HuH-7 (cell line): ENCODE results near the gene PACS1.
"Not testable (repeated sequence)": the region's sequence is repeated elsewhere in the genome, so short reads cannot be mapped to it uniquely, and the experiment has no call there.

Experiments
- DNase-seq: peaks from one replicate; pipeline ENCODE4 v3.0.0; 2011; ENCODE audit warnings: low spot score

Gene PACS1

DNA sequence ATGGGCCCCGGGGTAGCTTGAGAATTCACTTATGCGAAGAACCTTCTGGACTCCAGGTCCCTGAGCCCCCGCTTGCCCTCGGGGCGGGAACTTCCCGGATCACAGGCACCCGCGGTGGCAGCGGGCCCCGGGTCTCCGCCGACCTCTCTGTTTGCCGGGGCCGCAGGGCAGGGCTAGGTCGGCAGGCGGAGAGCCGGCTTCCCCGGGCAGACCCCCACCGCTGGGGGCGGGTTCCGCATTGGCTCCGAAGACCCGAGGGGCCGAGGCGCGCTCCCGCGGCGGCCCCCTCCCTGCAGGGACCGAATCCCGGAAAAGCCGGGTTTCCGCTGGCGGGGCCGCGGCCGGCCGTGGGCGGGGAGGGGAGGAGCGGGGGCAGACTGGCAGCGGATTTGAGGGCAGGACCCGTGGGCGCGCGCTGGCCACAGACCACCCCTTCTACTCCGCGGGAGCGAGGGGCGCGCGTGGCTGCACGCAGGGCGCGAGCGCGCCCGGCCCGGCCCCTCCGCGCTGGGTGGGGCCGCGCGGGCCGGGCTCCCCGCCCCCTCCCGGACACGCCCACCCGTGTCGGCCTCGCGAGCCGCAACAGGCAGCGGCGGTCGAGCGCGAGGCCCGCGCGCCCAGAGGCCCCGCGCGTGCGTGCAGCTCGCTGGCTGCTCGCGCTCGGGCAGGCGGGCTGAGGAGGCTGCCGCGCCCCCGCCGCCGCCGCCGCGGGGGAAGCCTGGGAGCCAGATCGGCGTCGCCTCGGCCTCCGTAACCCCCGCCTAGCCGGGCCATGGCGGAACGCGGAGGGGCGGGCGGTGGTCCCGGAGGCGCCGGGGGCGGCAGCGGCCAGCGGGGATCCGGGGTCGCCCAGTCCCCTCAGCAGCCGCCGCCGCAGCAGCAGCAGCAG lies at the start of gene PACS1:
Gene PACS1, plus strand, starts transcription at position 558 of the 889 bp plus-strand sequence. Its CDS starts 215 bp downstream, at position 773.
- DNase-seq = no peak

DNA sequence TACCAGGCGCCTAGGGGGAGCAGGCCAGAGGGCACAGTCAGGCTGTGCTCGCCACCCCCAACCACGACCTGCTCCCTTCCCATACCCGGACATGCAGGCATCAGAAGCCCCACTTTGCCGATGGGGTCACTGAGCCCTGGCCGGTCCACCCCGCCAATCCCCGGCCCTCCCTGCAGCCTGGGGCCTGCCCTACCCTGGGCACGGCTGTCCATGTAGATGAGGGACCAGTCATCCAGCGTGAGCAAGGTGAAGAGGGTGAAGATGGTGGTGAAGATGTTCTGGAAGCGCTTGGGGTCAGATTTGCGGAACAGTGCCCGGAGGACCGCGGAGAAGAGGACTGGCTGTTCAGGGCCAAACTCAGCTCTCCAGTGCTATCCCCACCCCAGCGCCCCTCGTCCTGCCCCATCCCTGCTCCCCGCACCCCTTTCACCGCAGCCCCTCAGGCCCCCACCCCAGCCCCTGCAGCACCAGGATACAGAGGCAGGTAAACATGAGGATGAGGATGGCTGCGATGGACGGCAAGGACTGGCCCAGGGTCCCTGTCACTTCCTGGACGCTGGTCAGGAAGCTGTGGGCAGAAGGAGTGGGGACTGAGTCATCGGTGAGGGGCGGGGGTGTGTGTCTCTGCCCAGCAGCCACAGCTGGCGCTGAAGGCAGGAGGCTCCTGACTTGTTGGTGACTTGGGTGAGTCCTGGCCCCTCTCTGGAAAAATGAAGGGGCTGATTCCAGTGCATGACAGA lies 49.3 kb upstream of the PACS1 start:
- no peak for DNase-seq

GRCh38 chr11:66022401-66023185 lies 47.5 kb upstream of the PACS1 start:
- DNase-seq = peak; percentile 82

GRCh38 chr11:66023186-66023440 lies 47.0 kb upstream of the PACS1 start:
- not testable (repeated sequence) for DNase-seq

DNA sequence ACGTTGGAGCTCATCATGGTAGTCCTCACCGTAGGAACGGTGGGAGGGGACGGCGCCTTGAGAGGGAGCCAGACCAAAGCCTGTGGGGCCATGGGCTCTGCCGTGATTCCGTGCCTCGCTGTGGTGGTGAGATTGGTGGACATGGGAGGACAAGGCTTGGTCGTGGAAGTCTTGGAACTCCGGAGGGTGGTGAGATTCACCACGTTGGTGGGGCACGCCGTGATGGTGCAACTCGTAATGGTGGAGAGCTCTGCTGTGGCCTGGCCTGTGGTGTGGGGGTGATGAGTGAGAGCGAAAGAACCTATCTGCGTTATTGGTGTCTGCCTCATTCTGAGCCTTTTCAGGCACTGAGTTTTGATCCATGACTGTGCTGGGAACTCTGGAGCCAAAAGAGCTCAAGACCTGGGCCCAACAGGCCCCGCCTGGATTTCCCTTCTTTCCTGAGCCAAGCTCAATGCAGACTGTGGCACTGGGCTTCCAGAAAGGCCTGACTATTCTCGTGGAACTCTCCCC lies 44.0 kb upstream of the PACS1 start, which contains the start of gene CATSPER1:
Gene CATSPER1, minus strand, starts transcription at position 463 of the 513 bp plus-strand sequence. Its CDS starts 100 bp downstream, at position 363.
- no peak for DNase-seq

DNA sequence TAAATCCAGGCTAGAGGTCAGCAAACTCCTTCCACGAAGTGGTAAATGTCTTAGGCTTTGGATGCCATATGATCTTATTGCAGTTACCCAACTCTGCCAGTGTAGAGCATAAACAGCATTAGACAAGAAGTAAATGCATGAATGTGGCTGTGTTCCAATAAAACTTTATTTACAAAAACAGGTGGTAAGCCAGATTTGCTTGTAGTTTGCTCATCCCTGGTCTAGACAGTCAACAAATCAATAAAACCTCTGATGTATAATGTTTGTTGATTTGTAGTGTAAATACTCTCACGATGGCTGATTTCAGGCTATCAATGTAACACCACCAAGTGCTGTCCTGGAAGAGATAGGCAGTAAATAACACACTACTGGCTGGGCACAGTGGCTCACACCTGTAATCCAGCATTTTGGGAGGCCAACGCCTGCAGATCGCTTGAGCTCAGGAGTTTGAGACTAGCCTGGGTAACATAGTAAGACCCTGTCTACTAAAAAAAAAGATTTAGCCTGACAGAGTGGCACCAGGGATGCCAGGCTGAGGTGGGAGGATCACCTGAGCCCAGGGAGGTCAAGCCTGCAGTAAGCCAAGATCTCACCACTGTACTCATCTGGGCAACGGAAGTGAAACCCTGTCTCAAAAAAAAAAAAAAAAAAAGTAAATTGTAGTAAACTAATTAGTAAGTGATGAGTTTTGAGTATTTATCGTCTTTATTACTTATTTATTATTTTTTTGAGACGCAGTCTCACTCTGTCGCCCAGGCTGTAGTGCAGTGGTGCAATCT lies 36.9 kb upstream of the PACS1 start:
- DNase-seq = no peak

GRCh38 chr11:66035653-66036333 lies 34.3 kb upstream of the PACS1 start:
- DNase-seq = no peak

DNA sequence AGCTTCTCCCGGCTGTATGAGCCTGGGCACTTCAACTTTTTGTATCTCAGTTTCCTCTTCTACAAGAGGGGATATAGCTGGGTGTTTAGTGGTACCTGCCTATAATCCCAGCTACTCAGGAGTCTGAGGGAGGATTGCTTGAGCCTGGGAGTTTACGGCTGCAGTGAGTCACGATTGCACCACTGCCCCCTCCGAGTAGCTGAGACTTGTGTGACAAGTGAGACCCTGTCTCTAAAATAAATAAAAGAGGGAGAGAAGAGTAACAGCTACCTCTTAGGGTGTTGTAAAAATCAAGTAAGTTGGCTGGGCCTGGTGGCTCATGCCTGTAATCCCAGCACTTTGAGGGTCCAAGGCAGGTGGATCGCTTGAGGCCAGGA lies 33.8 kb upstream of the PACS1 start:
- no peak for DNase-seq

DNA sequence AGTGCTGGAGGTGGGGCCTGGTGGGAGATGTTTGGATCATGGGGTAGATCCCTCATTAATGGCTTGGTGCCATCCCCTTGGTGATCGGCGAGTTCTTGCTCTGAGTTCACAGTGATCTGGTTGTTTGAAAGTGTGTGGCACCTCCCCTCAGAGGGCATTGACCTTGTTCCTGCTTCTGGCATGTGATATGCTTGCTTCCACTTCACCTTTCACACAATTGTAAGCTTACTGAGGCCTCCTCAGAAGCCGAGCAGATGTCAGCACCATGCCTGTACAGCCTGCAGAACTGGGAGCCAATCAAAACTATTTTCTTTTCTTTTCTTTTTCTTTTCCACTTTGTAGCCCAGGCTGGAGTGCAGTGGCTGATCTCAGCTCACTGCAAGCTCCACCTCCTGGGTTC lies 32.7 kb upstream of the PACS1 start:
- no peak for DNase-seq

- DNase-seq = no peak
These were observed 30.3 kb upstream of the PACS1 start for GRCh38 chr11:66039765-66040164.

DNA sequence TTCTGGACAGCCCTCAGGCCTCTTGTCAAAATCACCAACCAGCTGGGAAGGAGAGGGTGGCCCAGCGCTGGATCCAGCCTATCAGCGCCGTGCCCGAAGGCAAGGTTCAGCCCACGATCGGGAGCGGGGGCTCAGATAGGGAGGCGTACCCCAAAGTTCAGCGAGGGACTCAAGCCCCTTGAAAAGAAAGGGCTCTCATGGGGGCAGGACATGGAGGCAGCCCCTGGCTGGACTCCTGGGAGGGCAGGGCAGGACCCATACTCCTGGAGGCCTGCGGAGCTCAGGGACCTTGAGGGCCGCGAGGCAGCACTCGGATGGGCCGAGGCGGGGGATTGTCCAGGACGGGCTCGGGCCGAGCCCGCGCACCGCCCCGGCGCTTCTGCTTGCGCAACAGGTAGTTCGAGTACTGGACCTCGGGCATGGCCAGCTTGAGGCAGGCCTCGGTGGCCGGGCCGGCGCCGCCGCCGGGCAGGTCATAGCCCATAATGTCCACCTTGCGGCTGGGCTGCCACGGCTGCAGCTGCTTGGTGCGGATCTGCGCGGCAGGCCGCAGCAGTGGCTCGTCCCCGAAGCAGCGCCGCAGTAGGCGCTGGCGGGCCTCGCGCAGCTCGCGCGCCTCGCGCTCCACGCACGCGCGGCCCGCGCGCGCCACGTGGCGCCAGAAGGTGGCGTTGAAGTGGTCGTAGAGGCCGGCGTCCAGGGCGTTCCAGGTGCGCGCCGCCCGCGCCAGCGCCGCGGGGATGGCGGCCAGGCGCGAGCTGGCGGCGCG lies 27.7 kb upstream of the PACS1 start:
- no peak for DNase-seq

DNA sequence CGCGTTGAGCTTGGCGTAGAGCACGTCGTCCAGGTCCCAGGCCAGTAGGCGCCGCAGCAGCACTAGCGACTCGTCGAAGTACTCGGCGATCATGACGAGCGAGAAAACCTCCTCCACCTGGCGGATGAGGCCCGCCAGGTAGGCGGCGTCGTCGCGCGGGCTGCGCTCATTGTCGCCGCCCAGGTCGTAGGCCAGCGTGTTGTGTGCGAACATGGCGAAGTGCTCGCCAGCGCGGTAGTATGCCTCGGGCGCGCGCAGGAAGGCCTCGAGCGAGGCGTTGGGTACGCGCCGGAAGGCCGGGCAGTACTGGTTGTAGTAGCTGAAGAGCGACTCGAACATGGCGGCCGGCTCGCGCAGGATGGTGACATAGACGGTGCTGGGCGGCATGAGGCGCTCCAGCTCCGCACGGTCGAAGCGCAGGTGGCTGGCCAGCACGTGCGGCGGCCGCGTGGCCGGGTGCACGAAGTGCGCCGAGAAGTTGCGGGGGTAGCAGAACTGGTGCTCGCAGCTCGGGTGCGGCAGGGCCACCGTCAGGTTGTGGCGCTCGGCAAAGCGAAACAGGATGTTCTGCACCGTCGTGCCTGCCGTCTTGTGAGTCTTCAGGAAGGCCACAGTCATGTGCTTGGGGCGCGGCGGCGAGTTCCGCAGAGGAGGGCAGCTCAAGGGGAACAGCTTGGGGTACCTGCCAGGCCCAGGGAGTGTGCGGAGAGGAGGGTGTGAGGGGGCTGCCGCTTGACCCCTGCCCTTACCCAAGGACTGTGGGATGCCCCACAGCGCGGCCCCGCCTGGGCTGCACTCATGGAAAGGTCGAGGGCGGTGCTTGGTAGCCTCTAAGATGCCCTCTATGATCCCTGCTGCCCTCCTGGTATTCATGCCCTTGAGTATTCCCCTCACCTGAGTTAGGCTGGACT lies 26.8 kb upstream of the PACS1 start:
- DNase-seq = no peak

DNA sequence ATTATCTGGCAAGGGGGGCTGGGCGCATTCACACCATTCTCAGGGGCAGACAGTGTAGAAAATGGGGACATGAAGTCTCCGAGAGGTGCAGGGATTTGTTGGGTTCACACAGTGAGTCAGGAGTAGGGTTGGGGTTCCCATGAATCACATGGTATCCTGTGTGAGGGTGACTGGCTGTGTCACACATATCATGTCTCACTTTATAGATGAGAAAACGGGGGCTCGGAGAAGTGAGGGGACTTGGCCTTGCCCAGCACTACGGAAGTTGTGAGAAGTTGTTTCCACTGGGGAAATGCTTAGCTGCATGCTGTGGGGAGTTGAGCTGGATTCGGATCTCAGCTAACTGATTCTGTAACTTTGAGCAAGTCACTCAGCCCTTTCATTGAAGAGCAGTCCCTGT lies 25.3 kb upstream of the PACS1 start:
- DNase-seq = no peak

GRCh38 chr11:66045177-66045639 lies 24.9 kb upstream of the PACS1 start:
- peak; percentile 92 for DNase-seq

GRCh38 chr11:66046901-66047300 lies 23.2 kb upstream of the PACS1 start:
- DNase-seq = no peak

DNA sequence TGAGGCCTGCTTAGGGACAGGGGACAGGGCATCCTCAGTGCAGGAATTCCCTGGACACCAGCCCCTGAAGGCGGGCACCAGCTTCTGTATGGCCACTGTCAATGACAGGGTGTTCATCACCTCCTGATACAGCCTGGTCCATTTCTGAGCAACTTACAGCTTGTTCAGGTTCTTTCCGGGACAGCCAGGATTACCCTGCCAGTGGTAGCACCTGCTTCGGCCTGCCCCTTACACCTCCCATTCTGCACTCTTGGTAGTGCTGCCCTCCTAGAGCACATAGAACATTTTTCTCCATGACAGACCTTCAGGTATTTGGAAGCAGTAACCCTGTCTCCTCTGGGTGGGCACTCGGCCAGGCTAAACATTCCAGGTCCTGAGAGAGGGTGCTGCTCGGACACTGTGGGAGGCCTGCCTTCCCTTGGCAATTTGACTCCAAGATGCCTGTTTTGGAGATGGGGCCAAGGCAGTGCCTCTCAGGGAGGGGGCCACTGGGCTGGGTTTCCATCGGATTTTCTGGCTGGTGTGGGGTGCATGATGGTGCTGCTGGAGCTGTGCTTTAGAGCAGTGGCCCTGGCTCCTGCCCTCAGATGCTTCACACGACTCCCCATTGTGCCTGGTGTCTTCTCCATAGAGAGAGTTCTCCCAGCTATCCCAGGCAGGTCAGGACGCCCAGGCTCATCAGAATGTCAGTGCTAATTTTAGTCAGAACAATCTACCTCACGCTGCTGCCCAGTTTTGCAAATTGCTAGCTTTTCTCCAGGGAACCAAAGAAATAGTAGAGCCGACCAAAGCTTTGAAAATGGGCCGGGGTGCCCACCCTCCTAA lies 22.3 kb upstream of the PACS1 start:
- DNase-seq = no peak

DNA sequence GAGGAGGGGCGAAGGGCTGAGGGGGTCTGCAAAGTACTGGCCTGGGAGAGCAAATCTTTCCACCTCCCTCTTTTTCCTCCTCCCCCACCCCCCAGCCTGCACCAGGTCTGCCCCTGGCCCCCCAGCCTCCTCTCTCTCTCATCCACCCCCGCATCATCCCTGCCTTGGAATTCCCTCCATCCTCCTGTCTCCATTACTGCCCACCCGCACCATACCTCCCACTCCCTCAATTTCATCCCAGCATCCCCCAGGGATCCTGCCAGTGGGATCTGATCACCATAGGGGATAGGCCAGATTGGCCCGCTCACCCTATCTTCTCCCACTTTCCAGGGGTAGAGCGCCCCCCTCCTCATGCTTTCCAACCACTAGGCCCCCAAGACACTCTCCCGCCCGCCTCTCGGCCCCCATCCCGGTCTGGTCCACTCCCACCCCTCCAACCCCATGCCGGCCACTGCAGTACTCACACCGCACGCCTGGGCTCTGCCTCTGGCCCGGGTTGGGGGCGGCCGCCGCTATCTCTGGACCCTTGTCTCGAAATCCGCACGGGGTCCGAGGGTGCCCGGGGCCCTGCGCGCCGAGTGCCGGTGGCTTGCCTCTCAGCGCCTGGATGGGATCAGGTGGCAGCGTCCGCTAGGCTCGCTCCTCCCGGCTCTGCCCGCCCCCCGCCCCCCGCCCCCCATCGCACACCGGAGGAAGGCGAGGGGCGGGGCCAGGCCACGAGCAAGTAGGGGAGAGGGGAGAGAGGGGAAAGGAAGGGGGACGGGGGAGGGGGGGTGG lies 21.3 kb upstream of the PACS1 start, which contains the start of gene GAL3ST3:
Gene GAL3ST3, minus strand, starts transcription at position 615 of the 777 bp plus-strand sequence. CDS start 3,746 bp downstream, outside the sequence.
- DNase-seq = no peak
